Measurements from ENCODE around the gene XYLT1.

XYLT1 gene

DNA sequence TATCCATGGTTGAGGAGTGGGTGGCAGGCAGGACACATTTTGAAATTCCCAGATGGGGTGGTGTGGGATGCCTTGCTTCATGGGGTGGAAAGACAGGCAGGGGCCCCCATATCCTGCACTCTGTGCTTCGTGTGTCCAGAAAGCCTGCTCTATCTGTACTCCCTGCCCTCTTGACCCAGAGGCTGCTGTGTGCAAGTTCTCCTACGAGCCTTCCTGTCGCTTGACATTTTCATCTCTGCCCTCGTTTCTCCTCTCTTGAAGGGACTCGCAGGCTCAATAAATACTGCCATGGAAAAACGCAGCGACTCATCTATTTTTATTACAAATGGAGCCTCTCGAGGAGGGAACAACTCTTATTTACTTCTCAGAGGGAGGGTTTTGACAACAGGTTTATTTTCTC is 254.8 kb downstream of the XYLT1 start:
- no peak for DNase-seq

DNA sequence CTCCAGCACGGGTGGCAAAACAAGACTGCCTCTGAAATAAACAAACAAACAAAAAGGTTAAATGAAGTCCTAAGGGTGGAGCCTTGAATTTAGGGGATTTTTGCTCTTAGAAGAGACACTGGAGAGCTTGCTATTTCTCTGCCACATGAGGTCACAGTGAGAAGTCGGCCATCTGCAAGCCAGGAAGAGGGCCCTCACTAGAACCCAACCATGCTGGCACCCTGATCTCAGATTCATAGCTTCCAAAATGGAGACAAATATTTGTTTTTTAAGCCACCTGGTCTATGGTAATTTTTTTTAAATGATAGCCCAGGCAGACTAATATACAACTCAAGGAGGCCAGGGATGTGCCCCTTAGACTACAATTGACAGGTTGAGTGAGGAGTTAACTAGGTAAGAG is 255.5 kb downstream of the XYLT1 start:
- no peak for DNase-seq

DNA sequence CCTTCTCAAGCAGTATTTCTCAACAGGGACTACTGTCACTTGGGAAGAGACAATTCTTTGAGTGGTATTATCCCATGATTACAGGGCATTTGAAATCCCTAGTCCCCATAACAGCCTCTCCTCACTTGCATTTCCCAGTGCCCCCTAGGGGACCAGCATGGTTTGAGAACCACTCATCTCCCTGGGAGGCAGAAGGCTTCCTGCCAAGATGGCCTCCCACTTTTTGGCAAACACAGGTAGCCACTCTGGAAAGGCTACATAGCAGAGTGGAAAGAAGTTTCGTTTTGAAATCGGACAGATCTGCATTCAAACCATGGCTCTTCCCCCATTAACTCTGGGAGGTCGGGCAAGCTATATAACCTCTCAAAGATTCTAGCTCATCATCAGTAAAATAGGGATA is 256.8 kb downstream of the XYLT1 start:
- DNase-seq = no peak

DNA sequence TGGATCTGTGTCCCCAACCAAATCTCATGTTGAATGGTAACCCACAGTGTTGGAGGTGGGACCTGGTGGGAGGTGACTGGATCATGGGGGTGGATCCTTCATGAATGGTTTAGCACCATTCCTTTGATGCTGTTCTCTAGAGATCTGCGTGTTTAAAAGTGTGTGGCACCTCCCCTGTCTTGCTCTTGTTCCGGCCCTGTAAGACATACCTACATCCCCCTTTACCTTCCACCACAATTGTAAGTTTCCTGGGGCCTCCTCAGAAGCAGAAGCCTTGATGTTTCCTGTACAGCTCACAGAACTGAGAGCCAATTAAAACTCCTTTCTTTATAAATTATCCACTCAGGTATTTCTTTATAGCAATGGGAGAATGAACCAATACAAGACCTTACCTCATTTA is 257.7 kb downstream of the XYLT1 start:
- no peak for DNase-seq

DNA sequence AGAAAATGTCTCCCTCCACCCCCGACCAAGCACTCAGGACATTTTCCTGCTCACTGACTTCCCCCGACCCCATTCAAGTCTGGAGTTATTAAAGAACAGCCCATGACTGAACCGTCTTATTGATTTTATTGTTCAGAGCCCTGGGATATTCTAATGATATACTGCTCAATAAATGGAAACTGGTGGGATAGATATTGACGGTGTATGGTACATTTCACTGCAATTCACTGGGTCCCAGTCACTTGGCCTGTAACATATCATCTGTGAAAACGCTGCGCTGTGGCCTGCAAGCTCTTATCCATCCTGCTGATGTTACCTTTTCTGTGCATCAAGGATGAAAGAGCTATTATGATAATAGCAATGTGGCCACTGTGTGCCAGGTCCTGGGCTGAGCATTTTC is 258.2 kb downstream of the XYLT1 start:
- DNase-seq = no peak

DNA sequence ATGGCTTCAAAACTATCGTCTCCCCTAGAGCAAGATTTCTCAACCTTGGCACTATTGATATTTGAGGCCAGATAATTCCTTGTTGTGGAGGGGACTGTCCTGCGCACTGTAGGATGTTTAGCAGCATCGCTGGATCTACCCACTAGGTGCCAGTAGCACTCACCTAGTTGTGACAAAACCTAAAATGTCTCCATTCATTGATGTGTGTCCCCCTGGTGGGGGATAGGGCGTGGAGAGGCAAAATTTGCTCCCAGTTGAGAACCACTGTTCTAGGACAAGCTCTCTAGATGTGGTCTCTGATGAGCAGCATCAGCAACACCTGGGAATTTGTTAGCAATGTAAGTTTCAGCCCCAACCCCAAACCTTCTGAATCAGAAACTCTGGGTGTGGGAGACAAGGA is 259.0 kb downstream of the XYLT1 start:
- peak in 1 of 4 experiments; percentile 6 for DNase-seq

DNA sequence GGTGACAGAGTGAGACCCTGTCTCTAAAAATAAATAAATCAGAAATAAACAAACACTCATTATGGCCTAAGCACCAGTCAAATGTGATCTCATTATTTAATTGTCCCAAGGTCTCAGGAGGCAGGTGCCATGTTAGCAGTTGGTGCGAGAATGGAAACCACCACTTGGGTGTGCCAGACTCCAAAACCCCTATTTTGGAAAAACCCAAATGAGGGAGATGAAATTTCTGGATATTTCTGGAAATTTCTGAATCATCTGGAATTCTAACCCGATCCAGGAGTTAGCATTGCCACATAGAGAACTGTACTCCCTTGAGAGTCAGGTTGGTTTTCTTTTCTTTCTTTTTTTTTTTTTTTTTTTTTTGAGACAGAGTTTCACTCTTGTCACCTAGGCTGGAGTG is 264.0 kb downstream of the XYLT1 start:
- DNase-seq = no peak

DNA sequence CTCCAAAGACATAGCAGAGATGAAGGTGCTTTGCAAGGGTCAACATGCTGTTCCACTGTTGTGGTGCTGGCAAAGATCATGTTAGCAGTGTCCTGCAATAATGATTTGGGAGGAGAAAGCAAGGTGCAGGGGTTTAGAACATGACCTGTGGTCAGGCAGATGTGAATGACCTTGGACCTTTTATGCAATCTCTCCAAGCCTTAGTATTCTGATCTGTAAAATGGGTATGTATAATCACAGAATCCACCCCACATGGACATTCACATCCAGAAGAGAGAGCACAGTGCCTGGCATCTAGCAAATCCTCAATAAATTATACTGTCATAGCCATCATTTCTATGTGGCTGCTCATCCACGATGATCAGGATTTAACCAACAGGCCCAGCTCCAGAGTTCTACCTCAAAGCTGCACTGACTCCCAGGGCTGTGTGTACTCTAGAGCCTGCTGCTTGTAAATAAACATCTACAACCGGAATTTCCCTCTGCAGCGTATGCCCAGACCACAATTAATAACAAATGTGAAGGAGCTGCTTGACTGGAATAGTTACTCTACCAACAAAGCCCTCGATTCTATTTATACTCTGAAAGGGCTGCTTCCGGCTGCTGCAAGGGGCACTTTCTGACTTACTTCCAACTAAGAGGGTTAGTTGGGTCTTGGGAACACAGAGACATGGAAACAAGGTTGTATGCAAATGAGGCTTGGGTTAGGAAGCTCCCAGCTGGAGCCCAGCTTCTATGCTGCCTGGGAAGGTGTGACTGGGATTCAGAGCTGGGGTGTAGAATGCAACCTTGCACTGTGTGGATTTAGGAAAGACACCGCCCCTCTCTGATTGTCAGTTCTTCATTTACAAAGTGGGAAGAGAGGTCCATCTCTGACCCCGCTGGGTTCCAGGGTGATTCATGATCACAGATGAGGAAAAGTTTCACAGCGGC is 265.2 kb downstream of the XYLT1 start:
- no peak for DNase-seq

DNA sequence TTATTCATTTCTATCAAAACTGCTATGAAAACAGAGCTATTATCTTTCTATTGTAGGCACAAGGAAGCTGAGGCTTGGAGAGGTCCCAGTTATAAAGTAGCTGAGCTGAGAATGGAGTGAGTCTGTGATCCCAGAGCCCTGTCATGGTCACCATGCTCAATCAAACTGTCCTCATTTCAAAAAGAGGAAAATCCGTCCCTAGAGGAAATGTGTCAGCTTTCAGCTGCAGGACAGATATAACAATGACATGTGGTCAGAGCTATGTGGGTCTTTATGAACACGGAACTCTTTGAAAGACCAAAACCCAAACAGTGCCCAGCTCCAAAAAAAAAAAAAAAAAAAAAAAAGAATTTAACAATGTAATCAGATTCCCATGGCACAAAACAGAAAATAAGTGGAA is 266.1 kb downstream of the XYLT1 start:
- DNase-seq = no peak

DNA sequence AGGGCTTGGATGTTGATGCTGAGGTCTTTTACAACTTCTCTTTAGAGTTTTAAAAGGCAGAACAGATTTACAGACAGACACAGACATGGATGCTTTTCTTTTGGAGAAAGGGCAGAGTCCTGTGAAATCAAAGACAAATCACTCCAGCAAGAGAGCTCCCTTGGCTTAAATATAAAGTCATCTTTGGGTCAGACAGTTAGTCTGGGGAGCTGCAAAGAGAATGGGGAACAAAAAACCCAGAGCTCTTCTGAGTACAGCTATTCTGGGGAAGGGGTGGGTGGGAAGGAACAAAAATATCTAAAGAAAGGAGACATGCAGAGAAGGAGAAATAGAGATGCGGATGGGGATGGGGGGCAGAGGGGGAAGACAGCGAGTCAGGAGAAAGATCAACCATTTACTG is 266.6 kb downstream of the XYLT1 start:
- DNase-seq = no peak

DNA sequence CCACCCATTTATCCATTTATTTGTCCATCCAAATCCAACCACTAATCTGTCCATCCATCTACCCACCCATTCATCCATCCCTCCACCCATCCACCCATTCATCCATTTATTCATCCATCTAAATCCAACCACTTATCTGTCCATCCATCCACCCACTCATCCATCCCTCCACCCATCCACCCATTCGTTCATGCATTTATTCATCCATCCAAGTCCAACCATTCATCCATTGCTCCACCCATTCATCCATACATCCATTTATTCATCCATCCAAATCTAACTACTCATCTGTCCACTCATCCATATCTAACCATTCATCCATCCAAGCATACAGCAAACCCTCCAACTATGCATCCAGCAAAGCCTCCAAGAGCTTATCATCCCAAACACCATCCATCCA is 267.3 kb downstream of the XYLT1 start:
- DNase-seq = no peak

DNA sequence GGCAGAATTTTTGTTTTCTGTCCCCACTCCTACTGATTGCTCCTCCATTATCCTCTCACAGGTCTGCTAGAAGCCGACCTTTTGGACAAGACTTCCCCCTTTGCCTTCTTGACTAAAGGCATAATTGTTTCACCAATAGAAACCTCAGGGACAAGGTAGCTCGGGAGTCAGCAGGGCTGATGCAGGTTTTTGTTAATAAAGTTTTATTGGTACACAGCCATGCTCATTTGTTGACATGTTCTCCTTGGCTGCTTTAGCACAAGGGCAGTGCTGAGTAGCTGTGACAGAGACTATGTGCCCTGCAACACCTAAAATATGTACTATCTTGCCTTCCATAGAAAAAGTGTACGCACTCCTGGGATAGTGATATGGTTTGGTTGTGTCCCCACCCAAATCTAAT is 271.6 kb downstream of the XYLT1 start:
- no peak for DNase-seq

DNA sequence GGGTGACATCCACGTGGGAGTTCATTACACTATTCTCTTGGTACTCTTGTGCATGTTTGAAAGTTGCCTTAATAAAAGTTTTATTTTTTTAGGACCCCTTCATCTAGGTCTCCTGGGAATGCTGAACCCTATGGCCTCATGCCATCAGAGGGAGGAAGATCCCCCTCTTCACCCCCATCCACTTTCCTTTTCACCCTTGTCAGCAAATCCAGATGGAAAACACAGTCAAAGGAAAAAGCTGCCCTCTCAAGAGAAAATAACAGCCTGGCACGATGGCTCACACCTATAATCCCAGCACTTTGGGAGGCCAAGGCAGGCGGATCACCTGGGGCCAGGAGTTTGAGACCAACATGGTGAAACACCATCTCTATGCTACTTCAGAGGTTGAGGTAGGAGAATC is 274.2 kb downstream of the XYLT1 start:
- DNase-seq = no peak

DNA sequence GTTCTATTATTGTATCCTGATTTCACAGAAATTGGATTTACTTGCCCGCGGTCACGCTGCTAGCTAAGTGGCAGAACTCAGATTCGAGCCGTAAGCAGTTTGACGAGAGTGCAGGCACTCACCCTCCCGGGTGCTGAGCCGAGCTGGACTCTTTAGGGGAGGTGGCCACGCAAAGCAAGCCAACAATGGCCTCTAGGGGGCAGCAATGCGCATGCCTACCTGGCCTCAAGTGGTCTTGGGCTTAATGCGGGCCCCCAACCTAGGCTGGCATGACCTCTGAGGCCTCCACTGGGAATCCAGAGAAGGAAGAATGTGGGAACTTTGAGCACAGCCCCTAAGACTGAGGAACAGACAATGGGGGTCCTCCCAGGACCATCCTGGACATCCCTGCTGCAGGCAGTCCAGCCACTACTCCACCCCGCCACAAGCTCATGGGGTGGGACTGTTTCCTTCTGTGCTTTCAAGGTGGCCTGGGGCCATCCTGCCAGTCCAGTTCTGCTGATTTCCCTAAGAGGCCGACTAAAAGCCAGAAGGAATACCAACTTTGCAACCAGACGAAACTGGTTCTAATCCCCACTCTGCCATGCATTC is 276.5 kb downstream of the XYLT1 start:
- peak; percentile 17 to 48 (median 40) for DNase-seq

DNA sequence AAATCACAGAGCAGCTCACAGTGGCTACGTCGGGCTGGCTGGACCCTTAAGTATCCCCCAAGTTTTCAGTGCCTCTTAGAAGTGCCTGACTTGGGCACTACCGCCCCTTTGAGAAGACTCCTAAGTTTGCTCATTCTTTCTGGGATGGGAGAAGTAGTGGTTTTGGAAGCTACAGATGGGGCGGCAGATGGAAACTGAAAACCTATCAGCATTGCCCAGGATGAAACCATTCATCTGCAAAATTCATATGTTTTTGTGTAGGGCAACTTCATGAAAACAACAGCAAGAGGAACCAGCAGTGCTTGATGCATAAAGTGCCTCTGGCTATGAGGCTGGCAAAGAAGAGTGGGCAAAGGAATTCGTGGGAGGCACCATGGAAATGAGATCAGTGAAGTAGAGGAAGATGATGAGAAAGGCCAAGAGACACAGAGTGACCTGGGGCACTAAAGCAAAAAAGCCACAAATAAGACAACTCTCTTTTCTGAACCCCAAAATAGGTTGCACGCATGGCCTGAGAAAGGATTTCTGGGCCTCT is 277.1 kb downstream of the XYLT1 start:
- no peak for DNase-seq

DNA sequence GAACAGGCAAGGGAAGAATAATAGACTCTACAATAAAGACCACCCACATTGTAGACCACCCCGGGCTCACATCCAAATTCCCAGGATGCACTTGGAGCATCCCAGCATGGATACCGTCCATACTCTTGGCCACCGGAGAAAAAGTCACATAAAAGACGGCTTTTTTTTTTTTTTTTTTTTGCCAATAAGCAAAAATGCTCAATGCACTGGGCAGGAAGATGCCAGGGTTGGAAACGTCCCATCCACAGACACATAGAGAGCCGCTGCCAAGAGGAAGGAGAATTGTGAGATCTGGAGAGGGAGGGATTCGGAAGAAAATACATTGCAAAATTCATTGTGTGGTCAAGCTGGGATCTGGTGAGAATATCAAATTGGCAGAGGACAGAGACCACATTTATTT is 286.7 kb downstream of the XYLT1 start:
- DNase-seq = no peak

DNA sequence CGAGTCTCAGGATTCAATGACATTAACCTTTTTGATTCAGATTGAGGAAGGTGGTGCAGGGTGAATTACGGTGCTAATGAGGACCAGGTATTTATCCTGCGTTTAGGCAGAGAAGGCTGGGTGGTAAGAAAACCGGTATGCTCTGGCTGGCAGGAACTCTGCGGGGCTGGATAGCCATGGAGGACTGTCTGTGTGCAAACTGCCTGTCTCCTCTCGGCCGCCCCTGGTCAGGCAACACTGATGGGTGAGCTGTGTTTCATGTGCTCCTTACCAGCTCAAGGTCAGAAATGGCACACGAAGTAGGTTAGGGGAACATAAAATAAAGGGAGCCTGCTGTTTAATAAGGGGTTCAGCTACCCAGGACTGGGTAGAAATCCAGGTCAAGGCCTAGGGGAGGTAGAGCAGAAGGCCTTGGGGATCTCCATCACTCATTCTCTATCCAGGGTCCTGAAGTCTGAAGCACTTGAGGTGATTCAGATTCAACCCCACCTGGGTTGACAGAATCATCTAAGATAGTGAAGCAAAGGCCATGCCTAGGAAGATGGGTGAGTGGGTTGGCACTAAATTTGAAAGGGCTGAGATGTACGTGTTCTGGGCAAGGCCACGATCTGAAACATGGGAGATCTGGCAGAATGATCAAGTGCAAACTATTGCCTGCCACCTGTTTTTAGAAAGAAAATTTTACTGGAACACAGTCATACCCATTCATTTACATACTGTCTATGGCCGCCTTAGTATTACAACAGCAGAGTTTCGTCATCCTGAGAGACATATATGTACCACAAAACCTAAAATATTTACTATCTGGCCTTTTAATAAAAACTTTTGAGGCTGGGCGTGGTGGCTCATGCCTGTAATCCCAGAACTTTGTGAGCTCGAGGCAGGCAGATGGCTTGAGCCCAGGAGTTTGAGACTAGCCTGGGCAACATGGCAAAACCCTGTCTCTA is 292.5 kb downstream of the XYLT1 start:
- no peak for DNase-seq

DNA sequence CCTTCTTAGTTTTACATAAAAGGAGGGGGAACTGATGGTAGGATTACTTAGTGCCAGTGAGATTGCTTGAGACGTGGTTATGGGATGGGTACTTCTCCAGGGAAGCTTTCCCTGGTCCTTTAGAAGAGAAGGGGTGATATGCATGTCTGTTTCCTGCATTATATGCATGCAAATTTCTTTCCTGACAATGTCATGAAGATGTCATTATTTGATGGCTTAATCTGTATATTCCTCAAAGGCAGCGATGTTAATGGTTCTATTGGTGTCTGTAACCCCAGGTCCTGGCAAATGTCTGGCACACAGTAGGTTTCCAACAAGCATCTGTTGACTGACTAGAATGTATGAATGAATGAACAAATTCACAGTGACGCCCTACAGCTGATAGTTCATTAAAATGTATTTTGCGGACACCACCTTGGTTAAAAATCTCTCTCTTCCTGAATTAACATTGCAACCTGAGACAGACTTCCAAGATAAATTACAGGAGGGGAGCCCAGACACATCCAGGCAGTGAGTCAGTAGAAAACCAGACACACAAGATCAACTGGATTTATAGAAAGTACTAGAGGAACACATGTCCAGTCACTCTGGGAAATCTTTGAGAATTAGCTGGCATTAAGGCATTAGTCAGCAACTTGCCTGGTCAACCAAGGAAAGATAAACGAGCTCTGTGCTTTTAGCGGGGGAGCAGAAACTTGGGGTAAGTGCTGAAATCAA is 293.4 kb downstream of the XYLT1 start:
- DNase-seq = no peak

DNA sequence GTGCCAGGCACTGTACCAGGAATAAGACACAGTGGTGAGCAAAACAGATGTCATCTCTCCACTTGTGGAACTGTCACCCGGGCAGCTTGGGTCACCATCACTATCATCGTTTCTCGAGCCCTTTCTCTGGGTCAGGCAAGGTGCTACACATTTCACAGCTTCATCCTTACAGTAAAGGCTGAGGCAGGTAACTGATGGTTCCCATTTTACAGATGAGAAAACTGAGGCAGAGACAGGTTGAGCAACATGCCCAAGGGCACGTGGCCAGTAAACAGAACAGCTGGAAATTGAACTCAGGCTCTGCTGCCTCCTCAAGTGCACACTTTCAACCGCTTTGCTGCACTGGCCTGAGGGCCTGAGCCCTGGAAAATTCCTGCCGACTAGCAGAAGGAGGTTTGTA is 294.6 kb downstream of the XYLT1 start:
- DNase-seq = no peak

DNA sequence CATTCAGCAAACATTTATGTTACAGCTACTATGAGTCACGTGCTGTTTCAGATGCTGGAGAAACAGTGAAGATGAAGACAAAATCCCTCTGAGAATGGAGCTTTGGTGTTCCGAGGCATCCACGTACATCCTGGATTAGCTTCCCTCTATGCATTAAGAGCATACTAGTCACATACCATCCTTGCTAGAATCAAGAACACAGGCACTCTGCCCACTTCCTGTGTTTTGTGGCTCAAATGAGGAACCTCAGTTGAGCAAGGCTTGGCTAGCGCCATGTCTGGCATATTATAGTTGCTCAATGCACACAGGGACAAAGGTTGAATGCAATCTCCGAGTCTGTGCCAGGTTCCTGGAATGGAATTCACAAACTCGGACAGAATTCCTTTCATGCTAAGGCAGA is 297.5 kb downstream of the XYLT1 start:
- DNase-seq = no peak

DNA sequence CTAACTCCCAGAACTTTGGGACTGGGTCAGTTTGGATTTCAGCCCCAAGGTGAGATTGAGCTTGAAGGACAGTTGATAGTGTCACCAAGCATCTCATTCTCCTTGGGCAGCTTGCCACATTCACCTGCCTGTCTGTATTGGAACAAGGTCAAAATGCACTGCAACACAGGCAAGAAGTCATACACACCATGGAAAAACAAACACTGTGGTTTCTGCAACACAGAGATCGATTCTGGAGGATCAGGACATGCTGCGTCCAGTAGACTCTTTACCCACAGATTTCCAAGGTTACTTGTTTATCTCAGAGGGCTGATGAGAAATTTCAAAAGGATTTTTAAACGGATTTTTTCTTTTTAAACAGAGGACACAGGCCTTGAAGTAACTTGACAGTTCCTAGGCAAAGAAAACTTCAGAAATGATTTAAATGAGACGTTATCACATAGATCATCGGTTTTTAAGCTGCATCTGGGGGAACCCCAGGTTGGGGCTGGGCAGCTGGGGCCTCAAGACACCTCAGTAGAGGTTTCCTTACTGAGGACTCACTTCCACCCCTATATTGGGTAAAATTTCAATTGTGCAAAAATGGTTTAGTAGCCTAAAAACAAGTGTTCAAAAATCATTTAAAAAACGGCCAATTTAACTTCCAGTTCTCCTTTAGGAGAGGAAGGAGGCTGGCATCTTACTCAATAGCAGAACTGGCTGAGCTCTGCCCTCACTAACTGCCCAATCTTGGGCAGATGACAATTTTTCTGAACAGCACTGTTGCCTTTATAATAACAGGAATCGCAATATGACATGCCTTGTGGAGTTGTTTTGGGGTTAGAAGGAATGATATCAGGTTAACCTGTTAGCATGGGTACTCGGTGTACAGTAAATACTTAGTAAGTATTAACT is 299.3 kb downstream of the XYLT1 start:
- no peak for DNase-seq

All from activated CD4-positive, CD25-positive, alpha-beta regulatory T cell (primary cell).